HK-2 (cell line): ENCODE results near the gene OAS3.
"Not testable (repeated sequence)": the region's sequence is repeated elsewhere in the genome, so short reads cannot be mapped to it uniquely, and the experiment has no call there.

Source experiments
- DNase-seq: peaks from one replicate; pipeline ENCODE4 v3.0.0-alpha.2; 2018; ENCODE audit not compliant: unreplicated experiment

The OAS3 gene

DNA sequence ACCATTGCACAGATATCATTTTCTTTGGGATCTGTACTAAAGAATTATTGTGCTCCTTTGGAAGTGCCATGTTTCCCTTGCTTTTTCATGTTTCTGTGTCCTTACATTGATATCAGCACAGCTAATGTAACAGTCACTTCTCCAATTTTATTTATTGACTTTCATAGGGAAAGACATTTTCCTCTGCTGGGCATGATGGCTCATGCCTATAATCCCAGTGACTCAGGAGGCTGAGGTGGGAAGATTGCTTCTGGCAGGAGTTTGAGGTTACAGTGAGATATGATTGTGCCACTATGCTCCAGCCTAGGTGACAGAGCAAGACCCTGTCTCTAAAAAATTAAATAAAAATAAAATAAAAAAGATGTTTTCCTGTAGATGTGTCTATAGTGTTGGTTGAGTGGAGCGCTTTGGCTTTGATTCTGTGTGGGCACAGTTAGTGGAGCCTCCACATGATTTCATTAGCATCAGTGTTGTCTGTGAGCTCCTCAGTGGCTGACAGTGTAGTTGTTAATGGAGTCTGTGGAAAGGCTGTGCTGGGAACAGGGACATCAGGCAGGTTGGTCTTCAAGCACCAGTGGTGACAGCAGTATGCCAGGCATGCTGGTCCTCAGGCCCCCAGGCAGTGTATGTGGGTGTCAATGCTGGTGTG is 47.5 kb downstream of the OAS3 start:
- DNase-seq = no peak

GRCh38 chr12:112986291-112986800 is 48.1 kb downstream of the OAS3 start:
- no peak for DNase-seq

DNA sequence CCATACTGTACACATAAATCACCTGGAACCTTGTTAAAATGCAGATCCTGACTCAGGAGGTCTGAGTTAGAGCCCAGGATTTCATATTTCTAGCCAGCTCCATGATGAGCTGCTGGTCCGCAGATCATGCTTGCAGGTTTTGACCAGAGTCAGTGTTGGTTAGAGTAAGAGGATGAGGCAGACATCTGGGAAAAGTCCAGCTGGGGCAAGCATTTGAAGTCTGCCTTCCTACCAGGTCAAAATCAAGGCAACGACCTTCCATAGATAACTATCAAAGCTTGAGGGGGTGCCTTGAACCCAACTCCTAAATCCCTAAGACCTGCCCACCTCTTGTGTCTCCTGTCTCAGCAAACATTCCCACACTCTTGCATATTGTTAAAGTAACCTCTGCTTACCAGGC is 49.3 kb downstream of the OAS3 start:
- no peak for DNase-seq

DNA sequence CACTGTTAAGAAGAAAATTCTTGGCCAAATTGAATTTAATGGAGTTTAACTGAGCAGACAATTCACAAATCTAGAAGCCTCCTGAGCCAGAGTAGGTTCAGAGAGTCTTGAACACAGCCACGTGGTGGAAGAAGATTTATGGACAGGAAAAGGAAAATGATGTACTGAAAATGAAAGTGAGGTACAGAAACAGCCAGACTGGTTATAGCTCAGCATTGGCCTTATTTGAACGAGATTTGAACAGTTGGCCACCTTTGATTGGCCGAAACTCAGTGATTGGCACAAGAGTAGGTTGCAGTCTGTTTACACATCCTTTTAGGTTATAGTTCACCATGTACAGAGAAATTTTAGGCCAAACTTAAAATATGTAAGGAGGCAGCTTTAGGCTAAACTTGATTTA is 50.0 kb downstream of the OAS3 start:
- no peak for DNase-seq

DNA sequence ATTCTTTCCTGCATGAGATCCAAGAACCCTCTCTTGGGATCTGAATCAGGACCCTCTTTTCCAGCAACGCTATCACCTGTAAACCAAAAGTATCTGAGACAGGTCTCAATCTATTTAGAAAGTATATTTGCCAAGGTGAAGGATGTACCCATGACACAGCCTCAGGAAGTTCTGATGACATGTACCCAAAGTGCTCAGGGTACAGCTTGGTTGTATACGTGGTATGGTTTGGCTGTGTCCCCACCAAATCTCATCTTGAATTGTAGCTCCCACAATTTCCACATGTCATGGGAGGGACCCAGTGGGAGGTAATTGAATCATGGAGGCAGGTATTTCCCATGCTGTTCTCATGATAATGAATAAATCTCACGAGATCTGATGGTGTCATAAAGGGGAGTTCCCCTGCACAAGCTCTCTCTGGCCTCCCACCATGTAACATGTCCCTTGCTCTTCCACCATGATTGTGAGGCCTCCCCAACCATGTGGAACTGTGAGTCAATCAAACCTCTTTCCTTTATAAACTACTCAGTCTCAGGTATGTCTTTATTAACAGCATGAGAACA is 50.6 kb downstream of the OAS3 start:
- not testable (repeated sequence) for DNase-seq

- DNase-seq = no peak
Measured at GRCh38 chr12:112989806-112990205, 51.5 kb downstream of the OAS3 start.

- DNase-seq = peak; percentile 39
Measured at GRCh38 chr12:112992541-112993398, 54.5 kb downstream of the OAS3 start.

GRCh38 chr12:112995008-112995407 is 56.7 kb downstream of the OAS3 start:
- DNase-seq = no peak

- DNase-seq = no peak
Measured at GRCh38 chr12:112996501-112996900, 58.2 kb downstream of the OAS3 start.

GRCh38 chr12:112997506-112997905 is 59.2 kb downstream of the OAS3 start:
- no peak for DNase-seq

DNA sequence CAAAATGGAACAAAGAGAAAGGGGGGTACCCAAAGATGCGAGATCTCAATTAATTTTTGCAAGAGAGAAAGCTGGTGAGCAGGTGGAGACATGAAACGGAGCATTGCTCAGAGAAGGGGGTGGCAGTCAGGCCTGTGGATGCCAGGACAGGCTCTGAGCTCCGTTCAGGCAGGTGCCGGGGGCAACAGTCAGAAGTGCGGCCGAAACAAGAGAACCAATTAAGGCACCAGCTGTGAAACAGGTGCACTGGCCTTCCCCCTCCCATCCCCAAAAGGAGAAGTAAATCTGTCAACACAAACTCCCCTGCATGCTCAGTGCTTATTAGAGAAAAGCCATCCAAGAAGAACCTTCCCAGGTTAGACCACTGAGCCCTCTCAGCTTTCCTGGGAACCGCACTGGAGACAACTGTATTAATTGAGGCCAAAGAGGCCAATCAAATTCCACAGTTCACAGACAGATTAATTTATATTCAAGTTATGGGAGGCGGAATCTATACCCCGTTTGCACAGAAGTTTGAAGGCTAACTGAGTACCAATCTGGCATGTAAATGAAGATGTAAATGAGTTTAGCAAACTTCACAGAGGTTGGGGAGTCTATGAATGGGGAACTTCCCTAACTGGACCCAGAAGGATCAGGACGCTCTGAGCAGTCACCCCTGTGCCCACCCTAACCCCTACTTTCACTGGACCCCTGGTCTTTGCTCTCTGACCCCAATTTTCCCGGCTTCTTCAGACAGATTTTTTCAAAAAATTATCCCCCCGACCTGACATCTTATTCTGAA is 60.9 kb downstream of the OAS3 start:
- no peak for DNase-seq

- DNase-seq = no peak
Measured at GRCh38 chr12:113000433-113000832, 62.2 kb downstream of the OAS3 start.

DNA sequence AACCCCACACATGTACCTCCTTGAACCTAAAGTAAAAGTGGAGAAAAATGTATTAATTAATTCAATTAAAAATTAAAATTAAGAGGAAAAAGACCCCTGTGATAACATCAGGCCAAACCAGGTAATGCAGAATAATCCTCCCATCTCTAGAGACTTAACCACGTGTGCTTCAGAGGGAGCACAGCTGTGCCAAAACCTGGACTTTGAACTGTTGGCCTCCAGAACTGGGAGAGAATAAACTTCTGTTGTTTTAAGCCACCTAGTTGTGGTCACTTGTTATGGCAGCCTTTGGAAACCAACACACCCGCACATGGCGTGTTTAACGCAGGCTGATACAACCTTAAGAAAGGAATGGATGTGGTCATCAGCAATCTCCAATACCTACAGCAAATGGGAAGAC is 63.9 kb downstream of the OAS3 start:
- DNase-seq = no peak

GRCh38 chr12:113002676-113003075 is 64.4 kb downstream of the OAS3 start:
- no peak for DNase-seq

DNA sequence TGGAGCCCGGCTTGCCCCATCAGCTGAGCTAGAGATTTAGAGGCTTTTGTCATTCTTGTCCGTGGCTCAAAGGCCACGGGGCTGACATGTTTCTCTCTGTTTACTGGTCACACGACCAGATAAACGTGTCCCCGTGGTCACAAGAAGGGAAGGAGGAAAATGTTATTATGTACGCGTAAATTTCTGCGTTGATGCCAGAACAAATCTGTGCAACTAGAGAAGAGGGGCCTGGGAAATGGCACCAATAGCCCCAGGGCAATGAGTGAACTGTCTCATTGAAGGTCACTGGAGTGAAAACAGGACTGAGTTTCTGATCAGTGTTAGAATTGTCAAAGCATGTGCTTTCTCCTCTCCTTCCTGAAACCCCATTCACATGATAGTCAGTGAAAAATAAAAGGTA is 65.4 kb downstream of the OAS3 start:
- no peak for DNase-seq

DNA sequence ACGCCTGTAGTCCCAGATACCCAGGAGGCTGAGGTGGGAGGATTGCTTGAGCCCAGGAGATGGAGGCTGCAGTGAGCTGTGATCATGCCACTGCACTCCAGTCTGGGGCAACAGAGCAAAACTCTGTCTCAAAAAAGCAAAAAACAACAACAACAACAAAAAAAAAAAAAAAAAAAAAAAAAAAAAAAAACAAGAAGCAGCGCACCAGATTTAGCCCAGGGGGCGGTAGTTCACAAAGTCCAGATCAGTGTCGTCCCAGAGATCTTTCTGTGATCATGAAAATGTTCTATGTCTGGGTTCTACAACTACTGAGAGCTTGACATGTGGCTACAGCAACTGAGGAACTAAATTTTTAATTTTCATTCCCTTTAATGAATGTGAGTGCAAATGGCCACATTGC is 67.5 kb downstream of the OAS3 start:
- no peak for DNase-seq

- DNase-seq = no peak
Measured at GRCh38 chr12:113006206-113006605, 67.9 kb downstream of the OAS3 start.

DNA sequence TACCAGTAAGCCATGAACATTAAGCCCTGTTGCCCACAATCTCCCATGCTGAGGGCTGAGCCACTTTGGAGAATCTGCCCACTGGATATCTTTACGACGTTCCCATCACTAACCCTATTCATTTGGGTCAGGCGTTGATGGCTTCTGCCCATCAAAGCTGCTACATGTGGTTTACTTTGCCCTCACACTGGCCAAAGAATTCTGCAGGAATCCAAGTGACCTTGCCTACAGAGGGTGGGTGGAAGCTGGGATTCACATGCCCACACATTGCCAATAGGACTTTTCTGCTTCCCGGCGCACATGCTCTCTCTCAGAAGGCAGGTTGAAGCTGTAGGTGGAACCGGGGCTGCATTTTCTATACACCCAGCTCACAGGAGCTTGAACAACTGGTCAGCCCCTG is 68.4 kb downstream of the OAS3 start:
- DNase-seq = no peak

- DNase-seq = peak; percentile 27
Measured at GRCh38 chr12:113007166-113007565, 68.9 kb downstream of the OAS3 start.

DNA sequence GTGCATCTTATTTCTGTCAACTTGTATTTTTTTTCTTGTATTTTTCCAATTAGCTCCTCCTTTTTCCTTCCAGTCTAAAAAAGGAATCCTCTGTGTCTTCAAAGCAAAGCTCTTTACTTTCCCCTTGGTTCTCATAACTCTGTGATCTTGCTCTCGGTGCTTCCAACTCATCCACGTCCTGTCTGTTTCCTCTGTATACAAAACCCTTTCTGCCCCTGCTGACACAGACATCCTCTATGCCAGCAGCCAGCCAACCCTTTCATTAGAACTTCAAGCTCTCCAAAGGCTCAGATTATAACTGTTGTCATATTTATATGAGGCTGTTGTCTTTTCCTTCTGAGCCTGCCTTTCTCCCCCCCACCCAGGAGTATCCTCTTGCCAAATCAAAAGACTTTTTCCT is 72.4 kb downstream of the OAS3 start:
- no peak for DNase-seq

DNA sequence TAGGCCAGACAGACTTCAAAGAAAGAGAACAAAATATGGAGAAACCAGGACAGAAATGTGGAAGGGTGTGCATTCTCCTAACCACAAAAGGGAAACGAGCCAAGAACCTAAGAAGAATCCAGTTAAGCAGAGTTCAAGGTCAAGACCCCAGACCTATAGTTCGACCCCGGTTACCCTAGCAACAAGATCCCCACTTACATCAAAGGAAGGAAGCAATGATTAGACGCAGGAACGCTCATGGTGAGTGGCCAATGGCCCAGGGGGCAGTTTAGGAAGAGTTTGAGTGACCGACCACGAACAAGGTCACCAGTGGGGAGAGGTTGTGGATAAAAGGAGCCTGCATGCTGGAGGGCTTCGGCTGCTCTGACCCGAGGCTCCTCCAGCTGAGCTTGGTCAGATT is 76.3 kb downstream of the OAS3 start:
- no peak for DNase-seq

DNA sequence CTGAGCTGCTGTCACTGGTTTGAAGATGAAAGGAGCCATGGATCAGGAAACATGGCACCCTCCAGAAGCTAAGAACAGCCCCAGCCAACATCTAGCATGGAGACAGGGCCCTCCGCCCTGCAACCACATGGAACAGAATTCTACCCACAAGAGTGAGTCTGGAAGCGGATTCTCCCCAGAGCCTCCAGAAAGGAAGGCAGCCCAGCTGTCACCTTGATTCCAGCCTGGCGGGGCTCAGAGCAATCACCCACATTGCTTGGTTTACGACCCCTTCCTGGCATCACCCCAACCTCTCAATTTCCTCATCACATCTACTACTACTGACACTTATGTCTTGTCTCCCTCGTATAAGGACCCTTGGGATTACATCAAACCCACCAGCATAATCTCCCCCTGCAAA is 78.5 kb downstream of the OAS3 start:
- no peak for DNase-seq
